K562 (cell line): Measurements from ENCODE around the gene BCAS1. TPM values are rescaled to one million over a fixed set of nuclear protein-coding genes. Genes with fewer than 3 reads are reported as not detected.

Experiments used
- ATAC-seq: fragments of 200-7000 bp; cut with Tn5 transposase; 3 replicates; pipeline ENCODE4 v1.9.1; 2020; ENCODE audit warnings: moderate library complexity
- BruUV-seq: library from RNA; stranded (reverse); fragments of 400-500 nt; replicated peaks from 2 replicates; lab custom pipeline; 2021; lab: Mats Ljungman, UMichigan
- CTCF ChIA-PET: fragments of 300-600 bp; formaldehyde crosslinking; extraction: SDS; loops from one replicate; lab custom pipeline; 2021; ENCODE audit warnings: low intra/inter-chr PET ratio; lab: Yijun Ruan, JAX
- POLR2A ChIA-PET: fragments of 300-600, 350-650 bp; sonication (Branson Sonifier 250); formaldehyde crosslinking; extraction: SDS; loops from one replicate; lab custom pipeline; 2021; ENCODE audit warnings: antibody characterized with exemption, inconsistent platforms; lab: Yijun Ruan, JAX
- DNase-seq, 4 experiments: peaks; one replicate each; pipeline versions ENCODE4 v3.0.0 to v3.0.0-alpha.2; 2011 to 2018; ENCODE audit warnings: low spot score in 3 of 4, mixed read lengths in 3 of 4; ENCODE audit errors: extremely low read depth in 1 of 4
- FAIRE-seq: peaks from 2 replicates; lab custom pipeline; 2011; peaks lifted over from hg19 to GRCh38; lab: Jason Lieb, UNC
- H2AFZ ChIP-seq: 2 replicates; pipeline ENCODE4 v1.6.0; 2011; ENCODE audit warnings: low read depth, low read length, control low read depth, inconsistent platforms
- H3K27ac ChIP-seq: fragments of 200-600 bp; 3 replicates; pipeline ENCODE4 v1.8.0; 2011; ENCODE audit warnings: low read depth, mild to moderate bottlenecking, control low read depth, inconsistent platforms, low read length, moderate library complexity, mixed read lengths; ENCODE audit errors: extremely low read depth
- H3K27me3 ChIP-seq, 2 experiments: fragments of 300-600 bp in 1 of 2; 2 replicates in 1 of 2; 3 replicates in 1 of 2; pipeline versions ENCODE4 v1.6.0 to v1.8.0; 2011; ENCODE audit warnings: inconsistent platforms in 2 of 2, low read length in 2 of 2, mild to moderate bottlenecking in 1 of 2, mixed read lengths in 1 of 2, moderate library complexity in 1 of 2; ENCODE audit not compliant: control insufficient read depth in 2 of 2, insufficient read depth in 2 of 2
- H3K36me3 ChIP-seq: fragments of 300-600 bp; 3 replicates; pipeline ENCODE4 v1.8.0; 2011; ENCODE audit warnings: mild to moderate bottlenecking, low read length, inconsistent platforms; ENCODE audit not compliant: control insufficient read depth, insufficient read depth
- H3K4me1 ChIP-seq, 2 experiments: fragments of 200-600 bp in 1 of 2; replicated peaks in 1 of 2; 2 replicates in 1 of 2; 3 replicates in 1 of 2; pipeline versions ENCODE4 v1.5.1 to v1.8.0; 2011; ENCODE audit warnings: inconsistent platforms in 2 of 2, low read length in 2 of 2, mild to moderate bottlenecking in 1 of 2, mixed read lengths in 1 of 2, moderate library complexity in 1 of 2; ENCODE audit not compliant: control insufficient read depth in 2 of 2, insufficient read depth in 2 of 2
- H3K4me2 ChIP-seq: 2 replicates; pipeline ENCODE4 v1.6.1; 2011; ENCODE audit warnings: low read length, control low read depth, inconsistent platforms, mixed read lengths; ENCODE audit not compliant: insufficient read depth
- H3K4me3 ChIP-seq: fragments of 200-600 bp; sonication (generic), shearing (Covaris generic); 2 replicates; pipeline ENCODE4 v1.5.1; 2016; ENCODE audit warnings: control low read depth, inconsistent platforms
- H3K79me2 ChIP-seq: fragments of 200-600 bp; 3 replicates; pipeline ENCODE4 v1.8.0; 2011; ENCODE audit warnings: low read length, inconsistent platforms; ENCODE audit not compliant: control insufficient read depth, insufficient read depth
- H3K9ac ChIP-seq, 2 experiments: 2 replicates each; pipeline versions ENCODE4 v1.6.0 to v1.6.1; 2011; ENCODE audit warnings: low read depth in 2 of 2, low read length in 2 of 2, control low read depth in 1 of 2, inconsistent platforms in 1 of 2, mild to moderate bottlenecking in 1 of 2, mixed read lengths in 1 of 2; ENCODE audit not compliant: insufficient read depth in 1 of 2
- H3K9me1 ChIP-seq: one replicate; pipeline ENCODE4 v1.6.0; 2011; ENCODE audit warnings: inconsistent platforms, mild to moderate bottlenecking, low read length, moderate library complexity; ENCODE audit not compliant: control insufficient read depth, insufficient read depth
- H3K9me3 ChIP-seq: replicated peaks from 2 replicates; pipeline ENCODE4 v1.5.1; 2011; ENCODE audit warnings: low read depth, low read length, inconsistent platforms; ENCODE audit not compliant: control insufficient read depth, insufficient read depth
- H4K20me1 ChIP-seq: replicated peaks from 2 replicates; pipeline ENCODE4 v1.6.1; 2011; ENCODE audit warnings: low read length, inconsistent platforms, mixed read lengths; ENCODE audit not compliant: control insufficient read depth, insufficient read depth
- ADNP ChIP-seq: fragments of 200-800 bp; sonication (Bioruptor generic); IDR thresholded peaks from 2 replicates; pipeline ENCODE4 v1.6.1; 2016; ENCODE audit warnings: missing genetic modification characterization, missing compliant biosample characterization
- CHD4 ChIP-seq: fragments of 200-600 bp; sonication (generic); IDR thresholded peaks from 3 replicates; pipeline ENCODE4 v1.6.1; 2012; ENCODE audit warnings: low read depth, mild to moderate bottlenecking, mixed read lengths, low read length, inconsistent platforms; ENCODE audit not compliant: insufficient read depth, insufficient replicate concordance, poor library complexity, severe bottlenecking
- FOXO4 ChIP-seq: fragments of 450-650 bp; formaldehyde crosslinking; IDR thresholded peaks from 2 replicates; pipeline ENCODE4 v1.4.0; 2020; ENCODE audit warnings: mild to moderate bottlenecking, moderate library complexity
- HLTF ChIP-seq: fragments of 450-650 bp; IDR thresholded peaks from 2 replicates; pipeline ENCODE4 v1.6.1; 2016
- KLF6 ChIP-seq: fragments of 250-450 bp; sonication (Bioruptor Pico); IDR thresholded peaks from 2 replicates; pipeline ENCODE4 v1.4.0; 2020; ENCODE audit warnings: mild to moderate bottlenecking, moderate library complexity, borderline replicate concordance
- MITF ChIP-seq: IDR thresholded peaks from 2 replicates; pipeline ENCODE4 v1.6.1; 2014; ENCODE audit warnings: antibody characterized with exemption
- MNT ChIP-seq, 2 experiments: fragments of 450-650 bp; conservative IDR thresholded peaks; 2 replicates each; pipeline ENCODE4 v1.6.1; 2017; ENCODE audit warnings: mild to moderate bottlenecking in 2 of 2, moderate library complexity in 2 of 2
- NEUROD1 ChIP-seq: fragments of 150-350 bp; IDR thresholded peaks from 2 replicates; pipeline ENCODE4 v1.6.1; 2014; ENCODE audit warnings: borderline replicate concordance, low read length, low read depth; ENCODE audit not compliant: partially characterized antibody
- PCBP1 ChIP-seq: fragments of 200-400 bp; formaldehyde crosslinking; IDR thresholded peaks from 2 replicates; pipeline ENCODE4 v1.6.1; 2018; ENCODE audit warnings: mild to moderate bottlenecking, low read depth, low read length; ENCODE audit not compliant: poor library complexity, severe bottlenecking
- PKNOX1 ChIP-seq: fragments of 450-650 bp; IDR thresholded peaks from 2 replicates; pipeline ENCODE4 v1.6.1; 2016
- POLR2A ChIP-seq: fragments of 450-650 bp; conservative IDR thresholded peaks from 2 replicates; pipeline ENCODE4 v1.6.1; 2016
- TAF7 ChIP-seq: fragments of 450-650 bp; IDR thresholded peaks from 2 replicates; pipeline ENCODE4 v1.6.1; 2016; ENCODE audit warnings: missing genetic modification characterization, missing compliant biosample characterization
- TBL1XR1 ChIP-seq, 2 experiments: IDR thresholded peaks; 2 replicates each; pipeline ENCODE4 v1.6.1; 2012; ENCODE audit warnings: improper control_type of control experiment in 2 of 2, low read length in 2 of 2, mild to moderate bottlenecking in 1 of 2
- THAP12 ChIP-seq: fragments of 250-450 bp; sonication (Bioruptor Pico); IDR thresholded peaks from 2 replicates; pipeline ENCODE4 v1.9.0; 2021; ENCODE audit warnings: mild to moderate bottlenecking, inconsistent platforms
- ZNF668 ChIP-seq: fragments of 250-450 bp; sonication (Bioruptor Pico); IDR thresholded peaks from 2 replicates; pipeline ENCODE4 v1.8.0; 2022; ENCODE audit warnings: mild to moderate bottlenecking, inconsistent platforms
- ZNF77 ChIP-seq: fragments of 250-450 bp; sonication (Bioruptor Pico); IDR thresholded peaks from 2 replicates; pipeline ENCODE4 v1.5.0; 2020
- WGBS: fragments of 100-300 bp; shearing (Covaris generic); methylation state at CpG from one replicate; pipeline ENCODE4 v1.1.6; 2016; ENCODE audit warnings: low coverage, mixed read lengths; ENCODE audit not compliant: insufficient coverage; ENCODE audit errors: missing lambda C conversion rate; 5-methylcytosine and 5-hydroxymethylcytosine counted together
- in situ Hi-C: fragments of 300-500 bp; cut with MboI; formaldehyde crosslinking; loops from 4 replicates; pipeline ENCODE4 v1.15.0; 2018; ENCODE audit warnings: inconsistent platforms, mixed read lengths
- intact Hi-C: fragments of 100-400 bp; cut with micrococcal nuclease; formaldehyde crosslinking; loops from 2 replicates; pipeline ENCODE4 v1.14.2; 2022
- polyA plus RNA-seq, 8 experiments: library from polyadenylated mRNA; depleted of rRNA in 4 of 8; stranded (reverse) in 5 of 8; unstranded in 3 of 8; fragments of >200 nt; fragmentation: Nextera tagmentation in 2 of 8; fragmentation: Illumina TruSeq in 1 of 8; extraction: Ambion mirVana in 2 of 8; extraction: Trizol in 1 of 8; gene quantifications; 2 replicates each; pipeline versions ENCODE4 v1.2.1 to v1.2.3, GENCODE V29; 2011 to 2014; ENCODE audit warnings: inconsistent platforms in 1 of 8, missing spikeins in 1 of 8
- total RNA-seq, 7 experiments: library from RNA; depleted of rRNA in 6 of 7; stranded (reverse); fragments of >200 nt in 6 of 7; fragmentation: Illumina TruSeq in 2 of 7; extraction: Trizol in 2 of 7; gene quantifications; 2 replicates each; pipeline versions ENCODE4 v1.2.1 to v1.2.3, GENCODE V29; 2011 to 2021; ENCODE audit warnings: low replicate concordance in 1 of 7

BCAS1 gene
- total and polyA plus RNA-seq, 9 of the 15 experiments (the other 6 are each of a cell fraction or from before 2014, with no cell fraction given) = 0.18 to 2.3 (median 0.93) TPM

- POLR2A ChIA-PET = interaction anchor here (0.5 to 1.2 kb wide), 2 partner anchors 11 to 101 kb away, joined by 3 to 5 read pairs; no protein-coding TSS in a partner anchor
- ATAC-seq (no peak), FAIRE-seq (no peak), DNase-seq (no peak)
- H3K36me3 ChIP-seq = no peaks in the 10 kb centered on the region
- no peak overlapping the region for H3K9ac ChIP-seq
- peaks cover 3% of the 10 kb centered on the region for H3K9me3 ChIP-seq
- no peaks in the 10 kb centered on the region for H4K20me1 ChIP-seq
- H3K27me3 ChIP-seq = no peaks in the 10 kb centered on the region
- no peaks in the 10 kb centered on the region for H3K9me1 ChIP-seq
- intact Hi-C loops (no loop called here), in situ Hi-C loops (no loop called here)
- H3K4me1 ChIP-seq = peaks cover 0 to 14% of the 10 kb centered on the region in 2 experiments; a peak in 2 of 5 replicates
- 30% methylated on average over 1 of the region's 1 CpG for WGBS
- H3K27ac ChIP-seq = no peak overlapping the region
- H2AFZ ChIP-seq = no peak overlapping the region
- no peaks in the 10 kb centered on the region for H3K79me2 ChIP-seq
- no peak overlapping the region for H3K4me3 ChIP-seq
- CTCF ChIA-PET = no interaction called here
- no peak overlapping the region for H3K4me2 ChIP-seq
- BruUV-seq = no TSS peak
- TF ChIP-seq CHD4 (no peak), FOXO4 (CRISPR knock-in tag) (no peak), MITF (no peak), NEUROD1 (no peak), HLTF (no peak), MNT (conservative IDR thresholded peaks at IDR 0.05) (no peak), ADNP (tag) (no peak), TBL1XR1 (IDR thresholded peaks at IDR 0.05; ENCODE audit: low read length in 2 of 2) (no peak), PKNOX1 (no peak), ZNF77 (CRISPR knock-in tag) (no peak), TAF7 (tag) (no peak), ZNF668 (CRISPR knock-in tag) (no peak), POLR2A (no peak), PCBP1 (no peak), KLF6 (CRISPR knock-in tag) (no peak), THAP12 (no peak)
Measured at GRCh38 chr20:54047720-54048119, 22.7 kb downstream of the BCAS1 start.
